HG03354 (cell line): ENCODE measurements around the gene PMS1.
"Not testable (repeated sequence)": the region's sequence is repeated elsewhere in the genome, so short reads cannot be mapped to it uniquely, and the experiment has no call there.

Source experiments
- ATAC-seq: cut with Tn5 transposase; IDR thresholded peaks from one replicate; pipeline ENCODE4 v1.9.1; 2021; ENCODE audit warnings: mild to moderate bottlenecking; ENCODE audit not compliant: unreplicated experiment, poor library complexity, severe bottlenecking

PMS1 gene

GRCh38 chr2:189854940-189855339, 70.7 kb downstream of the PMS1 start:
- no peak for ATAC-seq

GRCh38 chr2:189858291-189858690, 74.0 kb downstream of the PMS1 start:
- ATAC-seq: no peak

- no peak for ATAC-seq
Observed at GRCh38 chr2:189860161-189860560, 75.9 kb downstream of the PMS1 start.

GRCh38 chr2:189862751-189863150, 78.5 kb downstream of the PMS1 start:
- no peak for ATAC-seq

- no peak for ATAC-seq
Observed at GRCh38 chr2:189865826-189866225, 81.6 kb downstream of the PMS1 start.

GRCh38 chr2:189866296-189866695, 82.0 kb downstream of the PMS1 start:
- no peak for ATAC-seq

- no peak for ATAC-seq
Observed at GRCh38 chr2:189868896-189869295, 84.6 kb downstream of the PMS1 start.

GRCh38 chr2:189870381-189871085, 86.3 kb downstream of the PMS1 start:
- no peak for ATAC-seq

GRCh38 chr2:189873696-189874095, 89.4 kb downstream of the PMS1 start:
- no peak for ATAC-seq

- ATAC-seq: peak; percentile 65
Observed at GRCh38 chr2:189874586-189875320, 90.5 kb downstream of the PMS1 start.

- ATAC-seq: no peak
Observed at GRCh38 chr2:189876271-189876670, 92.0 kb downstream of the PMS1 start.

- ATAC-seq: no peak
Observed at GRCh38 chr2:189879716-189880081, 95.4 kb downstream of the PMS1 start.

- ATAC-seq: no peak
Observed at GRCh38 chr2:189880429-189880828, 96.2 kb downstream of the PMS1 start.

- ATAC-seq: no peak
Observed at GRCh38 chr2:189880832-189881492, 96.7 kb downstream of the PMS1 start.

- no peak for ATAC-seq
Observed at GRCh38 chr2:189885368-189885767, 101.1 kb downstream of the PMS1 start.

- ATAC-seq: not testable (repeated sequence)
Observed at GRCh38 chr2:189892546-189893294, 108.5 kb downstream of the PMS1 start.

GRCh38 chr2:189896809-189897208, 112.6 kb downstream of the PMS1 start:
- ATAC-seq: no peak

- ATAC-seq: no peak
Observed at GRCh38 chr2:189899101-189899500, 114.9 kb downstream of the PMS1 start.

GRCh38 chr2:189900726-189901125, 116.5 kb downstream of the PMS1 start:
- ATAC-seq: no peak

GRCh38 chr2:189901664-189902063, 117.4 kb downstream of the PMS1 start:
- ATAC-seq: no peak
